ENCODE results near the gene C6orf47. TPM values are rescaled to one million over a fixed set of nuclear protein-coding genes. Genes with fewer than 3 reads are reported as not detected.
A peak's percentile ranks its signal among the peaks of the same experiment; 100 is the strongest.

C6orf47 gene
- polyA plus RNA-seq, 4 donors = 17.9 to 24.3 (median 21.4) TPM

- no peak for DNase-seq (ENCODE audit: low read depth in 4 of 4, low spot score in 2 of 4)
Measured at GRCh38 chr6:31687860-31688693, 27.5 kb upstream of the C6orf47 start.

GRCh38 chr6:31687321-31687720, 26.7 kb upstream of the C6orf47 start:
- DNase-seq (ENCODE audit: low read depth in 4 of 4, low spot score in 2 of 4) = no peak

GRCh38 chr6:31686483-31686882, 25.9 kb upstream of the C6orf47 start:
- no peak for DNase-seq (ENCODE audit: low read depth in 4 of 4, low spot score in 2 of 4)

- DNase-seq (ENCODE audit: low read depth in 4 of 4, low spot score in 2 of 4) = no peak
Measured at GRCh38 chr6:31683591-31683990, 23.0 kb upstream of the C6orf47 start.

- no peak for DNase-seq (ENCODE audit: low read depth in 4 of 4, low spot score in 2 of 4)
Measured at GRCh38 chr6:31681135-31681671, 20.6 kb upstream of the C6orf47 start.

GRCh38 chr6:31680226-31681134, 19.9 kb upstream of the C6orf47 start, which contains the start of gene LY6G5C:
TSS of gene LY6G5C (minus strand) at chr6:31681067. CDS start at chr6:31680373, 694 bp downstream.
- DNase-seq (ENCODE audit: low read depth in 4 of 4, low spot score in 2 of 4) = peak in 2 of 4 donors; percentile 67 to 80

- DNase-seq (ENCODE audit: low read depth in 4 of 4, low spot score in 2 of 4) = no peak
Measured at GRCh38 chr6:31677955-31678354, 17.4 kb upstream of the C6orf47 start.

- DNase-seq (ENCODE audit: low read depth in 4 of 4, low spot score in 2 of 4) = no peak
Measured at GRCh38 chr6:31676904-31677303, 16.3 kb upstream of the C6orf47 start.

- DNase-seq (ENCODE audit: low read depth in 4 of 4, low spot score in 2 of 4) = no peak
Measured at GRCh38 chr6:31676322-31676903, 15.8 kb upstream of the C6orf47 start.

GRCh38 chr6:31669676-31670075, 9.1 kb upstream of the C6orf47 start, which contains the start of gene LY6G5B:
TSS of gene LY6G5B (plus strand) at chr6:31669976. CDS start at chr6:31670951, 975 bp downstream.
- DNase-seq (ENCODE audit: low read depth in 4 of 4, low spot score in 2 of 4) = no peak

GRCh38 chr6:31666337-31666965, 5.9 kb upstream of the C6orf47 start:
- DNase-seq (ENCODE audit: low read depth in 4 of 4, low spot score in 2 of 4) = no peak

GRCh38 chr6:31665501-31666336, 5.1 kb upstream of the C6orf47 start, which contains the start of gene CSNK2B:
TSS of gene CSNK2B (plus strand) at chr6:31666080. CDS start at chr6:31666832, 752 bp downstream.
- DNase-seq (ENCODE audit: low read depth in 4 of 4, low spot score in 2 of 4) = peak; percentile 88 to 97 (median 92)

- DNase-seq (ENCODE audit: low read depth in 4 of 4, low spot score in 2 of 4) = peak; percentile 86 to 94 (median 90)
Measured at GRCh38 chr6:31664790-31665500, 4.4 kb upstream of the C6orf47 start, which contains the start of gene GPANK1. TSS of gene GPANK1 (minus strand) at chr6:31664997. CDS start at chr6:31664478, 519 bp downstream.

- no peak for DNase-seq (ENCODE audit: low read depth in 4 of 4, low spot score in 2 of 4)
Measured at GRCh38 chr6:31663961-31664789, 3.6 kb upstream of the C6orf47 start.

GRCh38 chr6:31663126-31663960, 2.8 kb upstream of the C6orf47 start:
- DNase-seq (ENCODE audit: low read depth in 4 of 4, low spot score in 2 of 4) = no peak

GRCh38 chr6:31662124-31662723, 1.6 kb upstream of the C6orf47 start:
- DNase-seq (ENCODE audit: low read depth in 4 of 4, low spot score in 2 of 4) = no peak
